ENCODE results near the gene FHL3. TPM values are rescaled to one million over a fixed set of nuclear protein-coding genes. Genes with fewer than 3 reads are reported as not detected.
A peak's percentile ranks its signal among the peaks of the same experiment; 100 is the strongest.

The FHL3 gene
- total RNA-seq, 1 experiment from 2014 or later = 11.8 TPM

- CTCF ChIA-PET = interaction anchor here (1.3 kb wide), 1 partner anchor 46 kb away, joined by 3 read pairs; the partner anchor contains the start of gene POU3F1
- peaks cover 26% of the 10 kb centered on the region for H3K4me1 ChIP-seq
- no peaks in the 10 kb centered on the region for H3K9me3 ChIP-seq
- Mint-ChIP-seq H3K9me3 (ENCODE audit: unreplicated experiment) (no peaks in the 10 kb centered on the region), H3K36me3 (ENCODE audit: insufficient read depth, unreplicated experiment) (peaks cover 6% of the 10 kb centered on the region), H3K4me3 (ENCODE audit: unreplicated experiment) (peak overlapping the region; percentile 9), H3K27me3 (ENCODE audit: insufficient read depth, unreplicated experiment) (no peaks in the 10 kb centered on the region), H3K27ac (ENCODE audit: unreplicated experiment) (peak overlapping the region; percentile 84), H3K4me1 (ENCODE audit: low read depth, unreplicated experiment) (peaks cover 17% of the 10 kb centered on the region)
- no TSS peak for BruUV-seq (replicated peaks)
- TF ChIP-seq CTCF (IDR thresholded peaks at IDR 0.05; ENCODE audit: insufficient read depth in 1 of 2, low read depth in 1 of 2, low read length in 1 of 2, severe bottlenecking in 1 of 2, unreplicated experiment in 1 of 2) = no peak
- no peaks in the 10 kb centered on the region for H3K27me3 ChIP-seq (replicated peaks; ENCODE audit: control insufficient read depth, insufficient read depth, low read length)
- H3K36me3 ChIP-seq (ENCODE audit: control insufficient read depth, insufficient read depth, low read length) = no peaks in the 10 kb centered on the region
- intact Hi-C loops (cut with micrococcal nuclease; ENCODE audit: unreplicated experiment) = no loop called here
- no peak overlapping the region for H3K4me3 ChIP-seq (ENCODE audit: low read depth, low read length)
- POLR2A ChIA-PET = interaction anchor here (0.8 kb wide), 1 partner anchor 11 kb away, joined by 3 read pairs; the partner anchor contains the start of gene UTP11
- no peak for DNase-seq
Observed at GRCh38 chr1:38000529-38001455, 4.5 kb downstream of the FHL3 start.

- H3K9me3 Mint-ChIP-seq (ENCODE audit: unreplicated experiment) = no peaks in the 10 kb centered on the region
- H3K27me3 Mint-ChIP-seq (ENCODE audit: insufficient read depth, unreplicated experiment) = no peaks in the 10 kb centered on the region
- CTCF ChIA-PET = interaction anchor here (0.8 to 1.3 kb wide), 2 partner anchors 19 to 47 kb away, joined by 3 read pairs; partner anchors contain the start of gene POU3F1
- no peak overlapping the region for H3K4me3 ChIP-seq (ENCODE audit: low read depth, low read length)
- no peaks in the 10 kb centered on the region for H3K36me3 ChIP-seq (ENCODE audit: control insufficient read depth, insufficient read depth, low read length)
- peaks cover 17% of the 10 kb centered on the region for H3K4me1 Mint-ChIP-seq (ENCODE audit: low read depth, unreplicated experiment)
- H3K27me3 ChIP-seq (replicated peaks; ENCODE audit: control insufficient read depth, insufficient read depth, low read length) = no peaks in the 10 kb centered on the region
- TF ChIP-seq CTCF (IDR thresholded peaks at IDR 0.05; ENCODE audit: insufficient read depth in 1 of 2, low read depth in 1 of 2, low read length in 1 of 2, severe bottlenecking in 1 of 2, unreplicated experiment in 1 of 2) = no peak
- no TSS peak for BruUV-seq (replicated peaks)
- intact Hi-C loops (cut with micrococcal nuclease; ENCODE audit: unreplicated experiment) = no loop called here
- H3K4me1 ChIP-seq = peaks cover 25% of the 10 kb centered on the region
- H3K36me3 Mint-ChIP-seq (ENCODE audit: insufficient read depth, unreplicated experiment) = peaks cover 6% of the 10 kb centered on the region
- H3K4me3 Mint-ChIP-seq (ENCODE audit: unreplicated experiment) = no peak overlapping the region
- POLR2A ChIA-PET = interaction anchor here (0.8 kb wide), 1 partner anchor 12 kb away, joined by 3 read pairs; the partner anchor contains the start of gene UTP11
- H3K9me3 ChIP-seq = no peaks in the 10 kb centered on the region
- DNase-seq = no peak
- H3K27ac Mint-ChIP-seq (ENCODE audit: unreplicated experiment) = peak overlapping the region; percentile 84
Observed at GRCh38 chr1:38000233-38000528, 5.1 kb downstream of the FHL3 start.

GRCh38 chr1:37999430-38000232 is 5.7 kb downstream of the FHL3 start:
- Histone ChIP-seq H3K36me3 (ENCODE audit: control insufficient read depth, insufficient read depth, low read length) (no peaks in the 10 kb centered on the region), H3K27me3 (replicated peaks; ENCODE audit: control insufficient read depth, insufficient read depth, low read length) (no peaks in the 10 kb centered on the region), H3K4me1 (peaks cover 25% of the 10 kb centered on the region), H3K9me3 (no peaks in the 10 kb centered on the region), H3K4me3 (ENCODE audit: low read depth, low read length) (no peak overlapping the region)
- CTCF ChIA-PET = interaction anchor here (0.8 to 1.3 kb wide), 2 partner anchors 19 to 47 kb away, joined by 3 read pairs; partner anchors contain the start of gene POU3F1
- H3K27ac Mint-ChIP-seq (ENCODE audit: unreplicated experiment) = peak overlapping the region; percentile 84
- no peaks in the 10 kb centered on the region for H3K27me3 Mint-ChIP-seq (ENCODE audit: insufficient read depth, unreplicated experiment)
- no peak for TF ChIP-seq CTCF (IDR thresholded peaks at IDR 0.05; ENCODE audit: insufficient read depth in 1 of 2, low read depth in 1 of 2, low read length in 1 of 2, severe bottlenecking in 1 of 2, unreplicated experiment in 1 of 2)
- POLR2A ChIA-PET = interaction anchor here (0.8 kb wide), 1 partner anchor 13 kb away, joined by 3 read pairs; the partner anchor contains the start of gene UTP11
- peaks cover 6% of the 10 kb centered on the region for H3K36me3 Mint-ChIP-seq (ENCODE audit: insufficient read depth, unreplicated experiment)
- no peaks in the 10 kb centered on the region for H3K9me3 Mint-ChIP-seq (ENCODE audit: unreplicated experiment)
- intact Hi-C loops (cut with micrococcal nuclease; ENCODE audit: unreplicated experiment) = no loop called here
- DNase-seq = no peak
- BruUV-seq (replicated peaks) = no TSS peak
- H3K4me1 Mint-ChIP-seq (ENCODE audit: low read depth, unreplicated experiment) = peaks cover 15% of the 10 kb centered on the region
- no peak overlapping the region for H3K4me3 Mint-ChIP-seq (ENCODE audit: unreplicated experiment)
